ENCODE measurements around the gene EEFSEC. TPM values are rescaled to one million over a fixed set of nuclear protein-coding genes. Genes with fewer than 3 reads are reported as not detected.

EEFSEC gene
- total and polyA plus RNA-seq, 10 donors, result 8.5 to 19.2 (median 14.2) TPM

DNA sequence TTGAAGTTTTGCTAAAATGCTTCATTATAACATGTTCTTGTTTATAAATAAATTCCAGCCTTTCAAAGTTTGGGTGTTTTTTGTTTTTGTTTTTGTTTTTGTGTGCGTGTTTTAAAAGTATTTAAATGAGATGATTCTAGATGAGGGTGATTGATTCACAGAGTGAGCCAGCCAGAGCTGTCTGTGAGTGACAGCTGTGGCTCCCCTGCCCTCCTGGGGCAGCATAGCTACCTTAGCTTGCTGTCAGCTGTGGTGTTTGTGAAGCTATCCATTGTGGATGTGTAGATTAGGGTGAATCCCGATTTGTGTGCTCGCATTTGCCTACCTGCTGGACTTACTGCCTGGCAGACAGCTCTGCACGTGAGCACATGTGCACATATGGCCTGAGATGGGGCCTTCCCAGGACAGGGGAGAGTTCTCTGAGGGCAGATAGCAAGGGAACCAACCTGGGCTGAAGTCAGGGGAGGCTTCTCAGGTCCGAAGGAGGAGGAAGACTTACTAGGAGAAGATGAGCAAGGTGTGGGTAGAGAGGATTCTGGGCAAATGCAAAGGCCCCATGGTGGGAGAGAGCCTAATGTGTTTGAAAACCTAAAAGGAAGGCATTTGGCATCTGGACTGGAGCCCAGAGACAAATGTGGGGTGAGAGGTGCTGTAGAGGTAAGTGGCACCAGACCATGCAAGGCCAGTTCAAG, 124.2 kb downstream of the EEFSEC start:
- no peaks in the 10 kb centered on the region for H3K27me3 ChIP-seq (replicated peaks in 1 of 7)
- H3K4me1 ChIP-seq, result peaks cover 0 to 15% (median 5%) of the 10 kb centered on the region in 6 donors
- TF ChIP-seq, protein P1, sequence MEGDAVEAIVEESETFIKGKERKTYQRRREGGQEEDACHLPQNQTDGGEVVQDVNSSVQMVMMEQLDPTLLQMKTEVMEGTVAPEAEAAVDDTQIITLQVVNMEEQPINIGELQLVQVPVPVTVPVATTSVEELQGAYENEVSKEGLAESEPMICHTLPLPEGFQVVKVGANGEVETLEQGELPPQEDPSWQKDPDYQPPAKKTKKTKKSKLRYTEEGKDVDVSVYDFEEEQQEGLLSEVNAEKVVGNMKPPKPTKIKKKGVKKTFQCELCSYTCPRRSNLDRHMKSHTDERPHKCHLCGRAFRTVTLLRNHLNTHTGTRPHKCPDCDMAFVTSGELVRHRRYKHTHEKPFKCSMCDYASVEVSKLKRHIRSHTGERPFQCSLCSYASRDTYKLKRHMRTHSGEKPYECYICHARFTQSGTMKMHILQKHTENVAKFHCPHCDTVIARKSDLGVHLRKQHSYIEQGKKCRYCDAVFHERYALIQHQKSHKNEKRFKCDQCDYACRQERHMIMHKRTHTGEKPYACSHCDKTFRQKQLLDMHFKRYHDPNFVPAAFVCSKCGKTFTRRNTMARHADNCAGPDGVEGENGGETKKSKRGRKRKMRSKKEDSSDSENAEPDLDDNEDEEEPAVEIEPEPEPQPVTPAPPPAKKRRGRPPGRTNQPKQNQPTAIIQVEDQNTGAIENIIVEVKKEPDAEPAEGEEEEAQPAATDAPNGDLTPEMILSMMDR (IDR thresholded peaks at IDR 0.05 in 8 of 11, conservative IDR thresholded peaks at IDR 0.05 in 3 of 11), result no peak
- no peak for TF ChIP-seq POLR2A (IDR thresholded peaks at IDR 0.05)
- TF ChIP-seq POLR2AphosphoS5 (IDR thresholded peaks at IDR 0.05), result no peak
- no peak overlapping the region for H3K27ac ChIP-seq
- H3K36me3 ChIP-seq, result peaks cover 0 to 36% (median 4%) of the 10 kb centered on the region in 6 donors
- H3K9me3 ChIP-seq, result no peaks in the 10 kb centered on the region
- intact Hi-C loops (cut with DNase I; ENCODE audit: low total_unique reads), result no loop called here
- WGBS, 5 donors, result 96 to 99% (median 97%) methylated on average over 5 of the region's 5 CpGs
- DNase-seq, result no peak
- H3K4me3 ChIP-seq, result no peak overlapping the region

DNA sequence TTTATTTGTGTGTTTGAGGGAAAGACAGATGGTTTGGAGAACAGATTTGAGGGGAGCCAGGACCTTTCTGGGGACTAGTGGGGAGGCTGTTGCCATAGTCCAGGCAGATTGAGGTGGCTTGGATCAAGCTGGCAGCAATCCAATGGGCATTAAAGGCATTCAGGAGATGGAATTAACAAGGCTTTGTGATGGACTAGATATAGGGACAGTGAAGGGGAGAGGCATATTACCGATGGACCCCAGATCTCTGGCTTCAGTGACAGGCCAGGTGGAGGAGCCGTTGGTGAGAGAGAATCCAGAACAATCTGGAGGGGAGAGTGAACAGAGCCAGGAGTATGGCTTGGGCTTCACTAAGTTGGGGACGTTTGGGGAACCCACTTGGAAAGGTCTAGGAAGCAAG, 124.8 kb downstream of the EEFSEC start:
- no peak overlapping the region for H3K4me3 ChIP-seq
- peak overlapping the region in 3 of 8 donors; percentile 23 to 47 (median 45) for H3K27ac ChIP-seq
- intact Hi-C loops (cut with DNase I; ENCODE audit: low total_unique reads), result no loop called here
- peaks cover 0 to 20% (median 7%) of the 10 kb centered on the region in 6 donors for H3K4me1 ChIP-seq
- H3K36me3 ChIP-seq, result peaks cover 0 to 36% (median 1%) of the 10 kb centered on the region in 6 donors
- H3K27me3 ChIP-seq (replicated peaks in 1 of 7), result no peaks in the 10 kb centered on the region
- TF ChIP-seq POLR2AphosphoS5 (IDR thresholded peaks at IDR 0.05) (no peak), POLR2A (IDR thresholded peaks at IDR 0.05) (no peak)
- TF ChIP-seq, protein P1 (IDR thresholded peaks at IDR 0.05 in 8 of 11, conservative IDR thresholded peaks at IDR 0.05 in 3 of 11), result no peak
- H3K9me3 ChIP-seq, result no peaks in the 10 kb centered on the region
- 70 to 87% (median 82%) methylated on average over 3 of the region's 3 CpGs for WGBS, 5 donors
- DNase-seq, result no peak

DNA sequence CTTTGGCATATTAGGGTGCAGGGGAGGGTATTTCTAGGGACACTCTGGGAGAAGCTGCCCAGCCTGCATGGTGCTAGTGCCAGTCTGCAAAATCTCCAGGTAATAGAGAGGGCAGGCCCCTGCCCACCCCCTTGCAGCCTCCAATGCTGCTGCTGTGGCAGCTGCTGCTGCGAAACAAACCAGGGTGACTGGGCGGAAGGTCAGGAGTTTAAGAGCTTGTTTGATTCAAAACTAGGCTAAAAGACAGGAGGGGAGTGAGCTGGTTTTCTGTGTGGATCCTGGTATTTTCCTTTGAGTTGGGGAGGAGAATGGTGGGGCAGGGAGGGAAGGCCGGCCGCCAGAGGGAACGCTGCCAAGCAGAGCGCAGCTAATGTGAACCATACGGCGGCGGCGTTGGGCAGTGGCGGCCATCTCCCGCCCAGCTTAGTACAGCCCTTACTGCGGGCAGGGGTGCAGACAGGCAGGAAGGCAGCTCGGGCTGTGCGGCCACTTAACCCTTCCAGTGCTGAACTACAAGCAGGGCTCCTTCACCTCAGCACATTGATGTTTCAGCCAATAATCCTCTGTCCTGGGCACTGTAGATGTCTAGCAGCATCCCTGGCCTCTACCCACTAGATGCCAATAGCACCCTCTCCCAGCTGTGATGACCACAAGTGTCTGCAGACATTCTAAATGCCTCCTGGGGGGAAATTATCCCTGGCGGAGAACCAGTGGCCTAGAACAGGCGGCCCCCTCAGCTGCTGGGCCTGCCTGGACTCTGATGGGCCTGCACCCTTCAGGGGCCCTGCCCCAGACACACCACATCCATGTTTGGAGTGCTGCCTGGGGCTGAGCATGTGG, 125.7 kb downstream of the EEFSEC start:
- peaks cover 0 to 36% (median 0%) of the 10 kb centered on the region in 6 donors for H3K36me3 ChIP-seq

More for the DNA sequence above, 125.7 kb downstream of the EEFSEC start:
- Histone ChIP-seq H3K4me3 (no peak overlapping the region), H3K27ac (peak overlapping the region in 6 of 8 donors; percentile 23 to 47 (median 34)), H3K4me1 (peaks cover 0 to 21% (median 8%) of the 10 kb centered on the region in 6 donors), H3K9me3 (no peaks in the 10 kb centered on the region), H3K27me3 (replicated peaks in 1 of 7) (no peaks in the 10 kb centered on the region)
- WGBS, 5 donors, result 69 to 88% (median 78%) methylated on average over 17 of the region's 17 CpGs
- intact Hi-C loops (cut with DNase I; ENCODE audit: low total_unique reads), result no loop called here
- TF ChIP-seq POLR2A (IDR thresholded peaks at IDR 0.05) (no peak), POLR2AphosphoS5 (IDR thresholded peaks at IDR 0.05) (peak; percentile 31 to 71 (median 64))
- TF ChIP-seq, protein P1 (IDR thresholded peaks at IDR 0.05 in 8 of 11, conservative IDR thresholded peaks at IDR 0.05 in 3 of 11), result peak in 1 of 11 experiments; percentile 20
- DNase-seq, result peak; percentile 76
